Stimulated activated CD4-positive, alpha-beta T cell treated with anti-CD3 and anti-CD28 coated beads, Interleukin-1b, Interleukin-23, amount 100 ng/mL, for 24 hours (primary cell): Measurements from ENCODE around the gene FER1L5.

Experiments used
- DNase-seq, 4 experiments: peaks; one replicate each; pipeline ENCODE4 v3.0.0-alpha.2; 2020; ENCODE audit warnings: low read depth in 4 of 4, low spot score in 1 of 4

Gene FER1L5

DNA sequence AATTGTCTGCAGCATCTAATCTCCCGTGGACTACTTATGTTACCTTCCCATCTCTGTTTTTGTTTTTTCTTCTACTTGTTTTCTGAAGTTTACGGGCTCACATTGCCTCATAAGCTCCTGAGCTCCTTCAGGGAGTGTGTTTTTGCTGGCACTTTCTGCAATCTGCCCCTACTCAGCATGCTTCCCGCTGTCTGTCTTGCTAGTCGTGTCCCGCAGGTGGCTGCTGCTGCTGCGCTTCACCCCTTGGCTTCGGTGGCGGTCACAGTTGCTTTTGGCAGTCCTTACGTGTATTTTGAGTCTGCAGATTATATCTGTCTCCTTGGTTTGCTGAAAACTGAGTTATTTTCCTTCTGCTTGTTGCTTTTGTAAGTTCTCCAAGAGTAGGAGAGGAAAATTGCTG, 37.3 kb downstream of the FER1L5 start:
- DNase-seq: no peak

DNA sequence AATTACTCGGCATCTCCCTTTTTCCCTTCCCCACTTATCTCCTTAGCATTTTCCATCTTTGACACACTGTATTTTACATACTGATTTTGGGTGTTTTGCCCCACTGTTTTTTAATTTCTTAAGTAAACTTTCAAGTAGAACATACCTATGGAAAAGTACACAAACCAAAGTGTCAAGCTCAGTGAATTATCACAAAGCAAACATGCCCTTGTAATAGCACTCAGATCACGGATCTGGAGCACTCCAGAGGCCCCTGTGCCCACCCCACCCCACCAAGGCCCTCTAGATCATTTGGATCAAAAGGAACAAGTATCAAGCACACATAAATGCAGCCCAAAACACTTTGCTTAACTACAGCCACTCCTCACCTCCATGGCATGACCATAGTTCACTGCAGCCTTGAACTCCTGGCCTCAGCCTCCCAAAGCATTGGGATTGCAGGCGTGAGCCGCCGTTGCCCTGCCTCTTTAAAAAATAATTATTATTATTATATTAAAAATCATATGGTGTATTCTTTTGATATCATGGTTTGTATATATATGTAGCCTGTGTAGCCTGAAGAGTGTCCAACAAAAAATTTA, 38.1 kb downstream of the FER1L5 start:
- DNase-seq: no peak

DNA sequence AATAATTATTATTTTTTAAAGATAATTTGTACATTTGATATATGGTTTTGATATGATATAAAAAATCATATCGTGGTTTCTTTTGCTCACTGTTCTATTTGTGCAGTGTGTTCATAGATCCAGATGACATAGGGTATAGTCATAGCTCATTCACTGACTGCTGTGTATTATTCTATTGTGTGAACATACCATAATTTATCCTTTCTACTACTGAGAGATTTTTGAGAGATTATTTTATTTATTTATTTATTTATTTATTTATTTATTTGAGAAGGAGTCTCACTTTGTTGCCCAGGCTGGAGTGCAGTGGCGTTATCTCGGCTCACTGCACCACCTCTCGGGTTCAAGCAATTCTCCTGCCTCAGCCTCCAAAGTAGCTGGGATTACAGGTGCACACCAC, 39.0 kb downstream of the FER1L5 start:
- no peak for DNase-seq

DNA sequence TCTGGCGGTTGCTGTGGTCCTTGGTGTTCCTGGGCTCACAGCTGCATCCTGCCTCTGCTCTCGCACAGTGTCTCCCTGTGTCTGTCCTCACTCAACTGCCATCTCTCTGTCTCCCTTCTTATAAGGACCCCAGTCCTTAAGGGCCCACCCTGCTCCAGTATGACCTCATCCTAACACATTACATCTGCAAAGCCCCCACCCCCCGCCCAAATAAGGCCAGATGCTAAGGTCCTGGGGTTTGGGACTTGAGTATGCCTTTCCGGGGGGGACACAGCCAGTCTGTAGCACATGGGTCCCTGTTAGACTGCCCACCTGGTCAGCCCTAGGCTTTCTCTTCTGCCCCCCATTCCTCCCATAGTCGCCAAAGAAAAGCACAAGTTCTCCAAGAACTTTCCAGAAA, 40.7 kb downstream of the FER1L5 start:
- DNase-seq: no peak

DNA sequence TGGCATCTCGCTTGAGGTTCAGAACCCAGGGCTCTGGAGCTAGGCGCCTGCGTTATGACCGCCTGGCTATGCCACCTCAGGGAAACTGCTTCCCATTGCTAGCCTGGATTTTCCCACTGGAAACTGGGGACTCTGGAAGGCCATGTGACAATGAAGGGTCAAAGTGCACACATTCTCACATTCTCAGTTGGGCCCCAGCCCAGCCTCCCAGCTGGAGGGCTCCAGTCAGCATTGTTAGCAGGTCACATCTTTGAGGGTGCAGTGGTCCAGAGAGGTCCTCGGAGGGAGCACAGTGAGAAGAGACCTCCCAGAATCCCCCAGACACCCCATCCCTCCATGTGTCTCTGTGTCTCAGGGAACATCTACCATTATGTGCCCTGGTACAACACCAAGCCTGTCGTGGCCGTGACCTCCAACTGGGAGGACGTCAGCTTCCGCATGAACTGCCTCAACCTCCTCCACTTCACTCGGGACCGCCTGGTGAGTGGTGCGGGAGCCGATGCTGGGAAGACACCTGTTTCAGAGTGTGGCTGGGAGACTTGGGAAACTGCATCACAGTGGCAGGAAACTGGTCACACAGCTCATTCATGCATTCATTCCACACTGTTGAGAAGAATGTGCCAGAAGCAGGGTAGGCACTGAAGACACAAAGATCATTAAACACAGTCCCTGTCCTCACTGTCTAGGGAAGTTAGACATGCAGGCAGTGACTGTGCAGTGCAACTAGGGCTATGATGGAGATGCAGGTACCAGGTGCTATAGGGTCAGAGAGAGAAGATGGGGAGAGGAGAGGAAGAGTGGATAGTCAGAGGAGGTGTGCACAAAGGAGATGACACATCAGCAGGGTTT, 41.6 kb downstream of the FER1L5 start:
- no peak for DNase-seq

DNA sequence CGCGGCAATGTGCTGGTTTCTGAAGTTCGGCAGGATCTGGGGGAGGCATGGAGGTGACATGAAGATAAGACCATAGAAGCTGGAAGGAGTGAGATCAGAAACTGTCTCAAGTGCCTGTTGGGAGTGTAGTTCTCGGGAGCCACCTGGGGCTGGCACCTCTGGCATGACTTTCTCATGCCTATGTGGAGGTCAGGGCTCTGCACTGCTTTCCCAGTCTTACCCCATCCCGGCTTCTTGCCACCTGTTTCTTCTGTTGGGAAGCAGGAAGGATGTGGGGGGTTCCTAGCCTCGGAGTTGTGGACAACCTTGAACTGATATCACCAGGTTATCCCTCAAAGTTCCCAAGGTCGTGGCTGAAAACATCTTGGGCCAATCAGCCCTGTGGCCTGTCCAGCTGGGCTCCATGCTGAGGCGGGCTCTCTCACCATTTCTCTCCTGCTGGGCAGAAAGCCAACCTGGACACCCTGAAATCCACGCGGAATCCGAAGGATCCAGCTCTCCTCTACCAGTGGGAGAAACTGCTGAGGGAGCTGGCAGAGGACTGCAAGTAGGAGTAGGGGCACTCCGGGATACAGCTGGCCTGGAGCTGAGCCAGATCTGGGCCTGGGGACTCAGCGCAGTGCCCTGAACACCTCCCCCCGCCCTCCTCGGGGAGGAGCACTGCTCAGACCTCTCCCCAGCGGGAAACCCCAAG, 42.5 kb downstream of the FER1L5 start:
- DNase-seq: no peak

DNA sequence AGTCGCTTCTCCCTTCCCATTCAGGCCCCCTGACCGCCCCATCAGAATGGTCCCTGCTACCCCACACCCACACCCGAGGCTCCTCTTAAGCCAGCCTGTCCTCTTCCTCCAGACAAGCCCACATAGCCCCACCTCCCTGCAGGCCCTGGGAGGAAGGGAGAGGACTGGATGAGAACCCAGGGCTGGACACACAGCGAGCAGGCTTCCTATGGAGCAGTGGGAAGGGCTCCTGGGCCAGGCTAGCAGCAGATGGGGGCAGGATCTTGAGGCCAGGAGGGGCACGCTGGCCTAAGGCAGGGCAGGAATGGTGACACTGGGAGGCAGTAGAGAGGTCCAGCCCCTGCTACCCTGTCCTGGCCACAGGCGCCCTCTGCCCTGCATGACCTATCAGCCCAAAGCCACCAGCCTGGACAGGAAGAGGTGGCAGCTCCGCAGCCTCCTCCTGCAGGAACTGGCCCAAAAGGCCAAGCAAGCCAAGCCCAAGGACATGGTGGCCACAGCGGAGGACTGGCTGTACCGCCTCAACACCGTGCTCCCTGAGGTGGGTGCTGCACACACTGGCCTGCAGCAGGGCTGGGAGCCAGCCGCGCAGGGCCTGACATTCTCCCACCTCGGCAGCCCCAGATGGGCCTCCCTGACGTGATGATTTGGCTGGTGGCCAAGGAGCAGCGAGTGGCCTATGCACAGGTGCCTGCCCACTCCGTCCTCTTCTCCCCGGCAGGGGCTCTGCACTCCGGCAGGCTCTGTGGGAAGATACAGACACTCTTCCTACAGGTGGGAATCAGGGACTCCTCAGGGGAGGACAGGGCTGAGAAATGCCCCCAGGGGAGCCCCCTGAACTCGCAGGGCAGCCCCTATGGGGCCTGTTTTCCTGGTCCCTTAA, 43.3 kb downstream of the FER1L5 start:
- no peak for DNase-seq

DNA sequence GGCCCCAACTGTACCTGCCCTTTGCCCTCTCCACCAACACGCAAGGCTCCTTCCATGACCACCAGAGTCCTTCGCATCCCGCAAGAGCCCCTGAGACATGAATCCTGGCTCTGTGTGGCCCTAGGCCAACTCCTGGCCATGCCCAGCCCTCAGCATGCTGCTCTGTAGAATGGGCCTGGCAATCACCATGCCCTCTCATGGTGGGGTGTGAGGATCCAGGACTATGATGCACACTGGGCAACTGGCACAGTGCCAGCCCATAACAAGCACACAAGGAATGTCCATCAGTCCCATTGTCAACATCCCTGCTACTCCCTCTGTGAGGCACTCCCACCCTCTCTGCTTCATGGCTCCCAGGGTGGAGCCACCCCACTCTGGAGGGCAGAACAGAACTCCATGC, 44.7 kb downstream of the FER1L5 start:
- DNase-seq: no peak

DNA sequence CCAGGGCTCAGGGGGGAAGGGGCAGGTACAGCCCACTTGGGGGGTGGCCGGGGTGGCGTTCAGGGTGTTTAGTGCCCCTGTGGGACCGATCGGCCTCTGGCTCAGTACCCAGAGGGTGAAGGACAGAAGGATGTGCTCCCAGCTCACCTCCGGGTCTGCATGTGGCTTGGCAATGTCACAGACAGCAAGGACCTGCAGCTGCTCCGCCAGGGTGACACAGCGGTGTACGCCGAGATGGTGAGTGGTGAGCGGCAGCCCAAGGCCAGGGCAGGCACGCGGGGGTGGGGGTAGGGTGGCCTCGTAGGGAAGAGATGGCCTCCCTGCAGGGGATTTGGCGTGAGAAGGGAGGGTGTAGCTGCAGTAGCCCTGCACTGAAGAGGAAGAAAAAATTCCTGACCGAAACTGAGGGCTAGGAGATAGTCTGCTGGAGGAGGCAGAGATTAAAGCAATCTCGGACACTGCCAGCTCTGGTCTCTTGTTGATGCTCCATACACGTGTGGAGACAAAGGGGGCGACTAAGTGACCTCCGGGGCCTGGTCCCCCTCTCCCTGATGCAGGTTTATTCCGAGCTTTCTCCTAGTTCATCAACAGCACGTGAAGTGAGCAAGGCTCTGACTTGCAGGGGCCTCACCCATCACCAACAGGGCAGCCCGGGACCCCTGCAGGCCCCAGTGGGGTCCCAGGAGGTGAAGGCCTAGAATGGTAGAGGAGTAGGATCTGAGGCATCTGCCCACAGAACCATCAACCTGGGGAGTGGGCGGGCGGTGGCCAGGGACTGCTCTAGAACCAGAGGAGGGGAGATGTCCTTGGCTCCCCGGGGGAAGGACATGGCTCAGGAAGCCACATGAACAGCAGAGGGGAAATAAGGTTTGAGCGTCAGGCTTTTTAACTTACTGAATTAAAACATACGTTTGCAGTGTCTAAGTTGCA, 45.4 kb downstream of the FER1L5 start:
- no peak for DNase-seq

DNA sequence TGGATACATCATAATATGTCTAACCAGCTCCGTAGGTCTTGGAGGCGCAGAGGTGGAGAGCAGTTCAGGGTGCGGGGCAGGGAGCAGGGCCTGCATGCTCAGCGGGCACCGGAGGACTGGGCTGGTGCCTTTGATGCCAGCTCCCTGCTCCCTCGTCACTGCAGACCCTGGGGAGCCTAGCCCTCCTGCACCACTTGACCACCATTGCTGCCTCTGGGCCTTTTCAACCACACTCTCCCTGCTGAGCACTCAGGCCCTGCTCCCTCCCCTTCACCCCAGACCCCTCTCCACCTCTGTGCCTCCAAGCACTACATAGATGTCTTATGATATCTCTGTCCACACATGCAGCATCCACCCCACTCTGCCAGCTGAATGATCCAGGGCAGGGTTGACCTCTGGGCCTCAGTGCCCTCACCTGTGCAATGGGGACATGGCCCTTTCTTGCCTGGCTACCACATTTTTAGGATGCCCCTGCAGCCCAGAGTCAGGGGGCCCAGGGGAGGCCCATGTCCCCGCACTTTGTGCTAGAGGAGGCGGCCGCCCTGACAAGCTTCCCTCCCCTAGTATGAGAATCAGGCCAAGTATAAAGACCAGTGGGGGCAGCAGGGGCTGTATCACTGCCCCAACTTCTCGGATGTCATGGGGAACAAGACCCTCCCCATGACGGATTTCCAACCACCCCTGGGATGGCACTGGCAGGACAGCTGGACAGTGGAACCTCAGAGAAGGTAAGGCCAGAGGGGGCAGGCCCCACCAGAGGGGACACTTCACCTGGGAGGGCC, 46.3 kb downstream of the FER1L5 start:
- DNase-seq: no peak

DNA sequence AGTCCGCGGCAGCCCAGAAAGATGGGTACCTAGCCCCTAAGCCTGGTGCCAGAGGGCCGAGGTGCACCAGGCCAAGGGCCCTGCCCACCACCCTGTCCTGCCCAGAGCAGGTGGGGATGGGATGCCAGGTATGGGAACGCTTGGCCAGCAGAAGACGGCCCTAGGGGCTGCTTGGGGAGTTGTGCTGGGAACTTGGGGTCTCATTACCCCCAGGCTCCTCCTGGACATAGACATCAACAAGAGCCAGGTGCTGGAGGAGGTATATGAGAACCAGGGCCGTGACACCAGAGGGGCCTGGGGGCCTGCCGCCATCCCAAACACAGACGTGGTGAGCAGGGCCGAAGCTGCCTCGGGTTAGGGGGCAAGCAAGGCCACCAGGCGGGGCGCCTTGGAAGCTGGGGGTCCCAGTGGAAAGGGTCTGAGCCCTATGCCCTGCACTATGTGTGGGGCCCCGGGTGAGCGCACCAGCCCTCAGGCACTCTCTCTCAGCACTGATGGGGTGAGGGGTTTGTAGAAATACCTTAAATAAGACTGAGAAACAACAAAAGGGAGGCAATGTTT, 46.9 kb downstream of the FER1L5 start:
- no peak for DNase-seq

DNA sequence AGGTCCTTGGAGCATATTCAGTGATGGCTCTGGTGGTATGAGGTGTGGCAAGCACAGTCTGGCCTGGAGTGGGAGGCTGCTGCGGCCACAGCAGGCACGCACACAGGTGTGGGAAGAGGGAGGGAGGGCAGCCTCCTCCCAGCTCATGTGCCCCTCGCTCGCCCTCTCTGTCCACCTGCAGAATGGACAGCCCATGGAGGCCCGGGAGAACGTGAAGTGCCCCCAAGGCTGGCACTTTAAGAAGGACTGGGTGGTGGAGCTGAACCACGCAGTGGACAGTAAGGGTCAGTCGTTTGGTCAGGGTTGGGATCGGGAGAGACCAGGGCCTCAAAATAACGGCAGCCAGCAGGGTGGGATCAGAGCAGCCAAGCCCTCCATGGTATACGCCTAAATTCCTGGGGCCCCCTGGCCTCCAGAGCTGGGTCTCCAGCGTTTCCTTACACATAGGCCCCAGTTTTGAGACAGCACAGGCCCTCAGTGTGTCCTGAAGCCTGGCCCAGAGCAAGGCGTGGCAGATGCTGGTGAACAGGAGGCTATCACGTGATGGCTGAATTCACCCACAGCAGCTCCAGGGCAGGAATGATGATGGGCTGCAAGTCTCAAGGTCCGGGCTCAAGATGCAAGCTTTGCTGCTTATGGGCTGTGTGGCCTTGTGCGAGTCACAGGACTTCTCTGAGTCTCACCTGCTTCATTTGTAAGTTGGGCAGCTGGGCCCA, 47.9 kb downstream of the FER1L5 start:
- no peak for DNase-seq

DNA sequence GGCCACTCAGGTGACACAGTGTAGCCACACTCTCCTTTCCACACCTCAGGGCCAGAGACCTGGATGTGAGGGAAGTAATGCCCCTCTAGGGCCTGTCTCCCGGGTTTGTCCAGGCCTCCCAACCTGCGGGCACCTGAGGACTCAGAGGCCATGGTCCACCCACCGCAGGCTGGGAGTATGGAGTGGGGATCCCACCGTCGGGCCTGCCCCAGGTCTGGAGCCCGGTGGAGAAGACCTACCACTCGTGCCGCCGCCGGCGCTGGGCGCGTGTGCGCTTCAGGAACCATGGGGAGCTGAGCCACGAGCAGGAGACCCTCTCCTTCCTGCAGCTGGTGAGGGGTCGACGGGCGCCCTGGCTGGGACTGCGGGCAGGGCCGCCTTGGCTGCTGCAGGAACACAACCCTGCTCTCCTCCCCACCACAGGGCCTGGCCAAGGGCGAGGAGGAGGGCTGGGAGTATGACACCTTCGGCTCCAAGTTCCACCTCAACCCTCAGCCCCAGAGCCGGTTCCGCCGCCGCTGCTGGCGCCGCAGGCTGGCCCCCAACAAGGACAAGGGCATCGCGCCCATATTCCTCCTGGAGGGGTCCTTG, 48.6 kb downstream of the FER1L5 start:
- DNase-seq: no peak

DNA sequence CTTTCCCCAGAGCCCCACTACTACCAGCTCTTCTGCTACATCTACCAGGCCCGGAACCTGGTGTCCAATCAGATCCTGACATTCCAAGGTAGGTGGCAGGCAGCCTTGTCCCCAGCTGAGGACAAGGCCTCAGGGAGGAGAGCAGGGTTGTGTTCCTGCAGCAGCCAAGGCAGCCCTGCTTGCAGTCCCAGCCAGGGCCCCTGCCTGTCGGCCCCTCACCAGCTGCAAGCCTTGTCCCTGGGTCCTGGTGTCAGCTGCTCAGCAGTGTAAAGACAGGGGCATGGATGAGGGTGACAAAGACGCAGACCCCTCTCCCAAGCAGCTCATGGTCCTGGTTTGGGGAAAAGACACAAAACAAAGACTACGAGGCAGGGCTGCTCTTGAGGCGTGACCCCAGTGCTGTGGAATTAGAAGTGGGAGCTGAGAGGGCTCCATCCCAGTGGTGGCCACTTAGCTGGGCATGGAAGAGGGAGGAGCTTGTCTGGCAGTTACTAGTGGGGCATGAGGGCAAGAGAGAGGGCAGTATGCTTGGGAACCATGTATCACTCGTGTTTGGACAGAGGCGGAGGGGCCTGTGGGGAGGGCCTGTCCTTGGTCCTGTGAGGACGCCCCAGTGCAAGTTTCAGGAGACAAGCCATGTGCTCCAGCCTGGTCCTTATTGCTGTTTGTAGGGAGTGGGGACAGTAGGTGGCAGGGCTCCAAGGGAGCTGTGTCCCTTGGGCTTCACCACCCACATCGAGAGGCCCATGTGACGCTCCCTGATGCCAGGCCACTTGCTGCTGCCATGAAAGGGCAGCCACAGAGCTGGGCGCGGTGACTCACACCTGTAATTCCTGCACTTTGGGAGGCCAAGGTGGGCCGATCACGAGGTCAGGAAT, 49.8 kb downstream of the FER1L5 start:
- DNase-seq: no peak

DNA sequence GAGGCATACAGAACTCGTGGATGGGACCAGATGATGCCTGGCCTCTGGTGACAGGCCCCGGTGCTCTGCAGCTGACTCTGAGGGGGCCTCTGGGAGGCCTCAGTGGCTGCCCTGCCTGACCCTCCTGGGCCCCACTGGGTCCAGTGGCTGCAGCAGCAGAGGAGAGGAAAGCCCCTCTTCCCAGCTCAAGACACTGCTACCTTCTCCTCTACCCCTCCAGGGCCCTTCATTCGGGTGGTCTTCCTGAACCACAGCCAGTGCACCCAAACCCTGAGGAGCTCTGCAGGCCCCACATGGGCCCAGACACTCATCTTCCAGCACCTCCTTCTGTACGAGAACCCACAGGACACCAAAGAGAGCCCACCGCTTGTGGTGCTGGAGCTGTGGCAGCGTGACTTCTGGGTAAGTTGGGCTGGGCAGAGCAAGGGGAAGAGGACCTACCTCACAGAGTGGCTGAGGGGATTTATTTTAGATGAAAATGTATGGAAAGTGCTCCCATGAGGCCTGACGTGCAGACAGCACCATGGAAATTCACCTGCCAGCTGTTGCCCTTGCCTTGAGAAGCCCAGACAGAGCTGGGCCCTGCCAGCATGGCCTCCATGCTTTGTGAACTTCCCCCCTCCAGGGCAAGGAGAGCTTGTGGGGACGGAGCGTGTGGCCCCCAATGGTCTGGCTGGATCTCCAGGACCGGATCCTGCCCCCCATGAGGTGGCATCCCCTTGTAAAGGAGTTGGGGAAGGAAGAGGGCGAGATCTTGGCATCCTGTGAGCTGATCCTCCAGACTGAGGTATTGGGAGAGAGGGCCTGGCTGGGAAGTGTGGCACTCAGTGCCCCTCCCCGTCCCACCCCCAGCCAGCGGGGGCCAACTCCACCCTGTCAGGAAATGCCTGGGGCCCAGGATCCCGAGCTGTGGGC, 51.0 kb downstream of the FER1L5 start:
- no peak for DNase-seq

DNA sequence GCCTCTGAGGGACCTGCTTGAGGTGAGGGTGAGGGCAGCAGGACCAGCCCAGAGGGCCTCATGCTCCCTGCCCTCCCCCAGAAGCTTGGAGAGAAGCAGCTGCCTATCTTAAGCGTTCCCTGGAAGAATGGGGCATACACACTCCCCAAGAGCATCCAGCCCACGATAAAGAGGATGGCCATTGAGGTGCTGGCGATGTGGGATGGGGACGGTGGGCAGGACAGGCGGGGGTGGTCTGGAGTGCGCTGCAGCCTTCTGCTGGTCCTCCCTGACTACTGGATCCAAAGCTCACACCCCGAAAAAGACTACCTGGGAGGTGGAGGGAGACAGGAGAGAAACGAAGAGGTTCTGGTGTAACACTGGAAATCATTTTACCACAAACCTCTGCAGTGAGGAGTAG, 51.7 kb downstream of the FER1L5 start:
- DNase-seq: no peak
